Measurements from ENCODE around the gene PCSK2. TPM values are rescaled to one million over a fixed set of nuclear protein-coding genes. Genes with fewer than 3 reads are reported as not detected.

Gene PCSK2
- polyA plus RNA-seq, 2 of the 4 experiments (the other 2 are of a cell fraction) = 0.01 TPM; not detected in 1

GRCh38 chr20:17501701-17502100 is 274.9 kb downstream of the PCSK2 start:
- FAIRE-seq (no peak), ATAC-seq (no peak), DNase-seq (ENCODE audit: low read depth in 1 of 2, low spot score in 1 of 2) (no peak)
- no peaks in the 10 kb centered on the region for H3K9me3 ChIP-seq
- H3K4me2 ChIP-seq = no peak overlapping the region
- H3K4me1 ChIP-seq = 0 out of 3 replicates have a peak, but pooled peaks cover 3% of the 10 kb centered on the region
- 57% methylated on average over 9 of the region's 9 CpGs for WGBS (ENCODE audit: missing lambda C conversion rate)
- no peak overlapping the region for H3K27ac ChIP-seq
- H3K4me3 ChIP-seq = no peak overlapping the region
- ChIA-PET POLR2A (no interaction called here), CTCF (interaction anchor here (1.1 to 10.9 kb wide), 3 partner anchors 15 to 437 kb away, joined by 3 to 230 read pairs (median 7); no protein-coding TSS in a partner anchor)
- TF ChIP-seq POLR2AphosphoS2 (conservative IDR thresholded peaks at IDR 0.05; ENCODE audit: low read length) = no peak
- TF ChIP-seq JUN (IDR thresholded peaks at IDR 0.05) = no peak
- TF ChIP-seq POLR2A (IDR thresholded peaks at IDR 0.05; ENCODE audit: low read length) = no peak
- TF ChIP-seq EHMT2 (IDR thresholded peaks at IDR 0.05; ENCODE audit: low read depth) = no peak
- no peak for TF ChIP-seq ZNF302 (CRISPR knock-in tag; IDR thresholded peaks at IDR 0.05)

GRCh38 chr20:17502105-17502504 is 275.3 kb downstream of the PCSK2 start:
- POLR2A ChIA-PET = no interaction called here
- no peak for ATAC-seq
- CTCF ChIA-PET = interaction anchor here (2.6 to 10.9 kb wide), 3 partner anchors 116 to 437 kb away, joined by 7 to 230 read pairs (median 47); no protein-coding TSS in a partner anchor
- H3K4me3 ChIP-seq = no peak overlapping the region
- no peak for DNase-seq (ENCODE audit: low read depth in 1 of 2, low spot score in 1 of 2)
- H3K27ac ChIP-seq = no peak overlapping the region
- H3K4me1 ChIP-seq = 0 out of 3 replicates have a peak, but pooled peaks cover 3% of the 10 kb centered on the region
- no peaks in the 10 kb centered on the region for H3K9me3 ChIP-seq
- FAIRE-seq = no peak
- WGBS (ENCODE audit: missing lambda C conversion rate) = 70% methylated on average over 4 of the region's 4 CpGs
- H3K4me2 ChIP-seq = no peak overlapping the region
- no peak for TF ChIP-seq MAX (IDR thresholded peaks at IDR 0.05)
- no peak for TF ChIP-seq RNF2 (IDR thresholded peaks at IDR 0.05; ENCODE audit: borderline replicate concordance, low read depth)
- TF ChIP-seq USF2 (IDR thresholded peaks at IDR 0.05) = no peak
- no peak for TF ChIP-seq MAFK (IDR thresholded peaks at IDR 0.05; ENCODE audit: partially characterized antibody)
- TF ChIP-seq KDM5A (IDR thresholded peaks at IDR 0.05) = no peak
- TF ChIP-seq ATOH8 (CRISPR knock-in tag; IDR thresholded peaks at IDR 0.05; ENCODE audit: low read depth) = no peak
- no peak for TF ChIP-seq BHLHE40 (IDR thresholded peaks at IDR 0.05; ENCODE audit: low read depth, low read length)
- TF ChIP-seq EHF (CRISPR knock-in tag; IDR thresholded peaks at IDR 0.05) = no peak
- no peak for TF ChIP-seq ELK1 (IDR thresholded peaks at IDR 0.05; ENCODE audit: low read depth, low read length)

- 17% methylated on average over 6 of the region's 6 CpGs for WGBS (ENCODE audit: missing lambda C conversion rate)
- Histone ChIP-seq H3K4me3 (no peak overlapping the region), H3K9me3 (no peaks in the 10 kb centered on the region), H3K4me1 (0 out of 3 replicates have a peak, but pooled peaks cover 3% of the 10 kb centered on the region), H3K4me2 (no peak overlapping the region), H3K27ac (no peak overlapping the region)
- ChIA-PET CTCF (interaction anchor here (0.6 to 10.9 kb wide), 39 partner anchors 7 to 806 kb away, joined by 3 to 230 read pairs (median 9); partner anchors contain the start of genes BFSP1 and DSTN), POLR2A (no interaction called here)
- no peak for TF ChIP-seq TFCP2L1 (CRISPR knock-in tag; IDR thresholded peaks at IDR 0.05)
- no peak for TF ChIP-seq PBX3 (IDR thresholded peaks at IDR 0.05)
- no peak for TF ChIP-seq KDM1A (IDR thresholded peaks at IDR 0.05; ENCODE audit: low read depth)
- TF ChIP-seq TP53 (CRISPR knock-in tag; IDR thresholded peaks at IDR 0.05) = no peak
- no peak for TF ChIP-seq ZNF302 (CRISPR knock-in tag; IDR thresholded peaks at IDR 0.05)
- TF ChIP-seq SREBF2 (IDR thresholded peaks at IDR 0.05) = no peak
- TF ChIP-seq CHD4 (IDR thresholded peaks at IDR 0.05; ENCODE audit: borderline replicate concordance) = no peak
- TF ChIP-seq MAZ (IDR thresholded peaks at IDR 0.05; ENCODE audit: borderline replicate concordance, low read depth, low read length) = no peak
- TF ChIP-seq USF2 (IDR thresholded peaks at IDR 0.05) = no peak
- no peak for TF ChIP-seq BHLHE40 (IDR thresholded peaks at IDR 0.05; ENCODE audit: low read depth, low read length)
- TF ChIP-seq ATOH8 (CRISPR knock-in tag; IDR thresholded peaks at IDR 0.05; ENCODE audit: low read depth) = no peak
- TF ChIP-seq MAX (IDR thresholded peaks at IDR 0.05) = no peak
- TF ChIP-seq MAFK (IDR thresholded peaks at IDR 0.05; ENCODE audit: partially characterized antibody) = no peak
- no peak for TF ChIP-seq RFX5 (IDR thresholded peaks at IDR 0.05)
- DNase-seq (ENCODE audit: low read depth in 1 of 2, low spot score in 1 of 2) (no peak), FAIRE-seq (no peak), ATAC-seq (no peak)
Observed at GRCh38 chr20:17503301-17504065, 276.6 kb downstream of the PCSK2 start.

All from A549 (cell line).